HepG2 (cell line): Measurements from ENCODE around the gene EIF4G3. TPM values are rescaled to one million over a fixed set of nuclear protein-coding genes. Genes with fewer than 3 reads are reported as not detected.

Experiments
- BCL6 ChIP-seq: IDR thresholded peaks from 2 replicates; pipeline ENCODE4 v1.6.1; 2016; ENCODE audit warnings: missing genetic modification reagents, missing compliant biosample characterization
- DPF2 ChIP-seq: sonication (generic); formaldehyde crosslinking; IDR thresholded peaks from 2 replicates; pipeline ENCODE4 v1.4.0; 2020; ENCODE audit warnings: mild to moderate bottlenecking, low read depth, missing genetic modification reagents, borderline replicate concordance
- DRAP1 ChIP-seq: IDR thresholded peaks from 2 replicates; pipeline ENCODE4 v1.6.1; 2016; ENCODE audit warnings: missing genetic modification reagents, missing compliant biosample characterization
- HDAC1 ChIP-seq: sonication (generic); formaldehyde crosslinking; IDR thresholded peaks from 2 replicates; pipeline ENCODE4 v1.5.1; 2020; ENCODE audit warnings: mild to moderate bottlenecking, missing genetic modification reagents
- KDM3A ChIP-seq: IDR thresholded peaks from 2 replicates; pipeline ENCODE4 v1.6.1; 2018; ENCODE audit warnings: low read depth, missing compliant biosample characterization
- PAWR ChIP-seq: sonication (generic); formaldehyde crosslinking; IDR thresholded peaks from 2 replicates; pipeline ENCODE4 v1.4.0; 2020; ENCODE audit warnings: missing genetic modification reagents, mild to moderate bottlenecking, borderline replicate concordance
- POLR2AphosphoS2 ChIP-seq: IDR thresholded peaks from 2 replicates; pipeline ENCODE4 v1.6.1; 2011; ENCODE audit warnings: low read depth, low read length, improper control_type of control experiment
- PRDM4 ChIP-seq: sonication (generic); formaldehyde crosslinking; IDR thresholded peaks from 2 replicates; pipeline ENCODE4 v1.9.0; 2021; ENCODE audit warnings: missing genetic modification reagents, borderline replicate concordance
- TEAD3 ChIP-seq: optimal IDR thresholded peaks from 2 replicates; pipeline ENCODE3; 2016; ENCODE audit warnings: borderline replicate concordance
- ZMYM4 ChIP-seq: sonication (generic); formaldehyde crosslinking; IDR thresholded peaks from 2 replicates; pipeline ENCODE4 v1.8.1; 2023; ENCODE audit warnings: mild to moderate bottlenecking, missing genetic modification reagents
- ZNF180 ChIP-seq: sonication (generic); formaldehyde crosslinking; IDR thresholded peaks from 2 replicates; pipeline ENCODE4 v1.4.0; 2020; ENCODE audit warnings: low read depth, missing genetic modification reagents, borderline replicate concordance
- ZNF281 ChIP-seq: sonication (generic); formaldehyde crosslinking; IDR thresholded peaks from 2 replicates; pipeline ENCODE4 v1.4.0; 2020; ENCODE audit warnings: missing genetic modification reagents, borderline replicate concordance
- ZNF432 ChIP-seq: sonication (generic); formaldehyde crosslinking; IDR thresholded peaks from 2 replicates; pipeline ENCODE4 v1.5.0; 2020; ENCODE audit warnings: missing genetic modification reagents, mild to moderate bottlenecking, borderline replicate concordance
- ZSCAN5A ChIP-seq: sonication (generic); formaldehyde crosslinking; IDR thresholded peaks from 2 replicates; pipeline ENCODE4 v1.8.0; 2022; ENCODE audit warnings: mild to moderate bottlenecking, missing genetic modification reagents, borderline replicate concordance
- polyA plus RNA-seq, 8 experiments: library from polyadenylated mRNA; depleted of rRNA in 3 of 8; stranded (reverse) in 7 of 8; unstranded in 1 of 8; fragments of >200 nt; fragmentation: Illumina TruSeq in 4 of 8; extraction: Trizol in 4 of 8; gene quantifications; 2 replicates each; pipeline versions ENCODE4 v1.2.1 to v1.2.3, GENCODE V29; 2011 to 2016; ENCODE audit warnings: low read depth in 4 of 8, missing spikeins in 1 of 8, mixed read lengths in 1 of 8; ENCODE audit not compliant: insufficient read depth in 1 of 8
- total RNA-seq, 5 experiments: library from RNA; depleted of rRNA; stranded (reverse); fragments of >200 nt; fragmentation: Illumina TruSeq; extraction: Trizol; gene quantifications; 2 replicates each; pipeline ENCODE4 v1.2.3, GENCODE V29; 2016; ENCODE audit warnings: low read depth in 1 of 5

Gene EIF4G3
- total and polyA plus RNA-seq, 2 of the 13 experiments (the other 11 are each of a cell fraction or from before 2014, with no cell fraction given), result 22.2 to 27.6 TPM

GRCh38 chr1:21022279-21023040 is 154.2 kb downstream of the EIF4G3 start (continued):
- TF ChIP-seq ZNF180 (CRISPR knock-in tag) (no peak), ZMYM4 (CRISPR knock-in tag) (peak; percentile 66), DRAP1 (CRISPR knock-in tag) (peak; percentile 54), DPF2 (CRISPR knock-in tag) (0 out of 2 replicates have a peak, but pooled peaks have one; percentile 42), HDAC1 (no peak), POLR2AphosphoS2 (no peak), ZNF432 (CRISPR knock-in tag) (no peak), PRDM4 (CRISPR knock-in tag) (no peak), KDM3A (peak; percentile 49; the same call in 1 of the 2 replicates), ZNF281 (CRISPR knock-in tag) (no peak; the same call in 1 of the 2 replicates), BCL6 (CRISPR knock-in tag) (peak; percentile 64), PAWR (CRISPR knock-in tag) (no peak), TEAD3 (CRISPR knock-in tag) (peak; percentile 41), ZSCAN5A (CRISPR knock-in tag) (no peak)
